ENCODE data around the gene DNAJC10.
"Not testable (repeated sequence)": the region's sequence is repeated elsewhere in the genome, so short reads cannot be mapped to it uniquely, and the experiment has no call there.

Gene DNAJC10
- 132 to 197 reads per million in 2 experiments for total RNA-seq

GRCh38 chr2:182715892-182716649, at the start of gene DNAJC10:
Gene DNAJC10, plus strand, starts transcription at chr2:182716257. Its CDS starts 1,830 bp downstream, at chr2:182718087.
- DNase-seq (ENCODE audit: low read depth) = peak; percentile 79

- no peak for DNase-seq (ENCODE audit: low read depth)
These were observed 49.3 kb upstream of the DNAJC10 start for GRCh38 chr2:182666674-182667314.

- DNase-seq (ENCODE audit: low read depth) = no peak
These were observed 48.8 kb upstream of the DNAJC10 start for GRCh38 chr2:182667315-182667695.

GRCh38 chr2:182668671-182669070, 47.4 kb upstream of the DNAJC10 start:
- DNase-seq (ENCODE audit: low read depth) = no peak

- DNase-seq (ENCODE audit: low read depth) = no peak
These were observed 43.4 kb upstream of the DNAJC10 start for GRCh38 chr2:182672466-182673165.

GRCh38 chr2:182680837-182681236, 35.2 kb upstream of the DNAJC10 start:
- no peak for DNase-seq (ENCODE audit: low read depth)

GRCh38 chr2:182682210-182682609, 33.8 kb upstream of the DNAJC10 start:
- no peak for DNase-seq (ENCODE audit: low read depth)

- no peak for DNase-seq (ENCODE audit: low read depth)
These were observed 30.5 kb upstream of the DNAJC10 start for GRCh38 chr2:182685559-182685958.

- DNase-seq (ENCODE audit: low read depth) = not testable (repeated sequence)
These were observed 29.3 kb upstream of the DNAJC10 start for GRCh38 chr2:182686763-182687162.

GRCh38 chr2:182694189-182694588, 21.9 kb upstream of the DNAJC10 start:
- no peak for DNase-seq (ENCODE audit: low read depth)

- no peak for DNase-seq (ENCODE audit: low read depth)
These were observed 20.3 kb upstream of the DNAJC10 start for GRCh38 chr2:182695776-182696175.

- DNase-seq (ENCODE audit: low read depth) = no peak
These were observed 17.4 kb upstream of the DNAJC10 start for GRCh38 chr2:182698671-182699070.

GRCh38 chr2:182705761-182706160, 10.3 kb upstream of the DNAJC10 start:
- no peak for DNase-seq (ENCODE audit: low read depth)

- no peak for DNase-seq (ENCODE audit: low read depth)
These were observed 9.3 kb upstream of the DNAJC10 start for GRCh38 chr2:182706751-182707150.

- DNase-seq (ENCODE audit: low read depth) = no peak
These were observed 2.5 kb upstream of the DNAJC10 start for GRCh38 chr2:182713601-182714000.

GRCh38 chr2:182715121-182715891, 751 bp upstream of the DNAJC10 start:
- DNase-seq (ENCODE audit: low read depth) = no peak

- no peak for DNase-seq (ENCODE audit: low read depth)
These were observed 558 bp downstream of the DNAJC10 start for GRCh38 chr2:182716650-182716979.

GRCh38 chr2:182717416-182717815, 1.4 kb downstream of the DNAJC10 start:
- no peak for DNase-seq (ENCODE audit: low read depth)

- no peak for DNase-seq (ENCODE audit: low read depth)
These were observed 1.8 kb downstream of the DNAJC10 start for GRCh38 chr2:182717816-182718215.

GRCh38 chr2:182718459-182718858, 2.4 kb downstream of the DNAJC10 start:
- no peak for DNase-seq (ENCODE audit: low read depth)

GRCh38 chr2:182719116-182719515, 3.1 kb downstream of the DNAJC10 start:
- not testable (repeated sequence) for DNase-seq (ENCODE audit: low read depth)

- DNase-seq (ENCODE audit: low read depth) = no peak
These were observed 8.6 kb downstream of the DNAJC10 start for GRCh38 chr2:182724656-182725055.
